VCaP (cell line): ENCODE data around the gene SIAH1.

Source experiments
- H3K27ac ChIP-seq: fragments of 450-650 bp; 2 replicates; pipeline ENCODE4 v1.5.1; 2017
- CTCF ChIP-seq: fragments of 450-650 bp; conservative IDR thresholded peaks from 2 replicates; pipeline ENCODE4 v1.5.1; 2017; ENCODE audit warnings: mild to moderate bottlenecking, moderate library complexity

Gene SIAH1, protein sequence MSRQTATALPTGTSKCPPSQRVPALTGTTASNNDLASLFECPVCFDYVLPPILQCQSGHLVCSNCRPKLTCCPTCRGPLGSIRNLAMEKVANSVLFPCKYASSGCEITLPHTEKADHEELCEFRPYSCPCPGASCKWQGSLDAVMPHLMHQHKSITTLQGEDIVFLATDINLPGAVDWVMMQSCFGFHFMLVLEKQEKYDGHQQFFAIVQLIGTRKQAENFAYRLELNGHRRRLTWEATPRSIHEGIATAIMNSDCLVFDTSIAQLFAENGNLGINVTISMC

DNA sequence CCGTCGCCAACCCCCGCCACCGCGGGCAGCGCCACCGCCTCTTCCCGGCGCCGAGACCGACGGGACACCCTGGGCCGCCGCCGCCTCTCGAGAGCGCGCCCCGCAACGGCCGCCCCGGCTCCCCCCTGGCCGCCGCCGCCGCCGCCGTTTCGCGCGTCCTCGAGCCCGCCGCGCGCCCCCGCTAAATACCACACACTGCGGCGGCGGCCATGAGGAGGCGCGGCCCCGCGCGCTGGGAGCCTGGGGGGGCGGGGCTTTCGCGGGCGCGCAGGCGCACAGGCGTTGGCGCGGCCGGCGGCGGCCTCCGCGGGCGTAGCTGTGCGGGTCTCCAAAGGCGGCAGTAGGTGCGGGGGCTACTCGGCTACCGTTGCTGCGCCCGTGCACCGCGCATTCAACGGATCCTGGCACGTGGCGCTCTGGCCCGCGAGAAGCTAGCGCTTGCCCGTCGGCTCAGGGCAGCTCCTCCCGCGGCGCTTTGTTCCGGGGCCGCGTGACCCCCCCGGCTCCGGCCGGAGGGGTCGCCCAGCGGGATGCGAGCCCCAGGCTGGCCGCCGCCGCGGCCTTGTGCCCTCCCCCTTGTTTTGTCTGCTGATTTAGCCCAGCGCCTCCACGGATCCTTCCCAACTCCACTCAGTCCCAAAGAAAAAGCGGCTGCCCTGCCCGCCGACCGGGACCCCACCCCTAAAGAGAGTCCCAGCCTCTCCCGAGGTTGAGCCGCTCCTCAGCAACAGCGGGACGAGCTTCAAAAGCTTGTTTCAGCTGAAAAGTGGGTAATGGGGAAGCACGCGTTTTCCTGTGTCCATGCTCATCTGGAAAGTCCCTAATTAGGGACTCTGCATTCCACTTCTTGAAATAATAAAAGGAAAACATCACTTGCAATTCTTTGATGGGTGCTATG is at the start of gene SIAH1:
SIAH1 (minus strand) TSS at position 161 of the 898 bp plus-strand sequence. CDS start 22,985 bp downstream, outside the sequence.
- H3K27ac ChIP-seq = peak within 1 kb of the TSS; percentile 92
- no peak for TF ChIP-seq CTCF

- H3K27ac ChIP-seq = no peak overlapping the region
- TF ChIP-seq CTCF = no peak
Observed at GRCh38 chr16:48434653-48435317, 49.6 kb upstream of the SIAH1 start.

DNA sequence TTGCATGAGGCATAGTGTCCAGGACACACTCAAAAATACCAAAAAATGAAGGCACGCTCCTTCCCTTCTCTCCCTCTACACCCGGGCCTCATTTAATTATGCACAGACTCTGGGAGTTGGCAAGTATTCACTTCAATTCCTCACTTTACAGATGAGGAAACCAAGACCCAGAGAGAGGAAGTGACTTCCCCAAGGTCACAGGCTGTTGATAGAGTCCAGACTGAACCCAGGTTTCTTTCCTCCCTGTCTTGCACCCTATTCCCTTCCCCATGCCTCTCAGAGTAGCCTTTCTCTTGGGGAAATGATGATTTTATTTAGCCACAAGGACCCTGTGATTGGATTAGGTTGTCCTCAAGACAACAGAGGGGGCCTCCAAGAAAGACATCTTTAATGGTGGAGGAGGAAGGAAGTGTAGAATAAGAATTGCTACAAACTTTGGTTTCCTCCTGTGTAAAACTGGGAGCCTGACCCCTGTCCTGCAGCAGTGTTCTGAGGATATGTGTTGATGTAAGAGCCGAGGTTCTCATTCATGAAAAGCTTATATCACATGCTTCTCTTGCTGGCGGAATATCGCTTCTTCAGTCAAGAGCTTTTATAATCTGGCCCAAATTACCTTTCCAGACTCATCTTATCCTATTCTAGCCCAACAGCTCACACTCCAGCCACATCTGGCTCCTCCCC is 48.8 kb upstream of the SIAH1 start:
- no peak overlapping the region for H3K27ac ChIP-seq
- no peak for TF ChIP-seq CTCF

DNA sequence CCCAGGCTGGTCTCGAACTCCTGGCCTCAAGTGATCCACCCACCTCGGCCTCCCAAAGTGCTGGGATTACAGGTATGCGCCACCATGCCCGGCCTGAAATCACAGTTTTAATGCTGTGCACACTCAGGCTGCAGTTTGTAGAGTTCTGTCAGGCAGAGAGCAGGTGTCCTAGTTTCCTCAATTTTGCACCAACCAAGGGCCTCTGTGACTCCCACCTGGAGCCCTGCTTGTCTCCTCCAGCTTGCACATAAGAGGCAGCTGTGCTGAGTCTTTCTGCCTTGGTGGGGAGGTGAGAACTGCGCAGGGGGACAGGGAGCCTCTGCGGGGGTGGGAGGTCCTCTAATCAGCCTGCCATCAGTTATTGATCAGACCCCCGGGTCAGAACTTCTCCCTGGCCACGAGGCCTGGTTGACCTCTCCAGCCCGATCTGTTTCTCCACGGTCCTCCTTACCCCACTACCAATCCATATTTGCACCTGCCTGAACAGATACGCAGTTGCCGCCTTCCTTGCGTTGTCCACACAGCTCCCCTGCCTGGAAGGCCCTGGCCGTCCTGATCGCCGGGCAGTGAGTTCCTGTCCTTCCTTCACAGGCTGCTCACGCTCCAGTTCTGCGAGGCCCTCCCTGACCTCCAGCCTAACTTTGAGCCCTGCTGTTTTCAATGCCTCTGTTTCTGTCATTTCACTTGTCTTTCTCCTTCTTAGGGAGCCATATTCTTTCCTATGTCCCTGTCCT is 48.1 kb upstream of the SIAH1 start:
- no peak for TF ChIP-seq CTCF
- no peak overlapping the region for H3K27ac ChIP-seq

- no peak overlapping the region for H3K27ac ChIP-seq
- TF ChIP-seq CTCF = no peak
Observed at GRCh38 chr16:48432136-48432535, 46.9 kb upstream of the SIAH1 start.

GRCh38 chr16:48430890-48431289 is 45.7 kb upstream of the SIAH1 start:
- no peak overlapping the region for H3K27ac ChIP-seq
- no peak for TF ChIP-seq CTCF
